ENCODE data around the gene SRGAP1.

The SRGAP1 gene

DNA sequence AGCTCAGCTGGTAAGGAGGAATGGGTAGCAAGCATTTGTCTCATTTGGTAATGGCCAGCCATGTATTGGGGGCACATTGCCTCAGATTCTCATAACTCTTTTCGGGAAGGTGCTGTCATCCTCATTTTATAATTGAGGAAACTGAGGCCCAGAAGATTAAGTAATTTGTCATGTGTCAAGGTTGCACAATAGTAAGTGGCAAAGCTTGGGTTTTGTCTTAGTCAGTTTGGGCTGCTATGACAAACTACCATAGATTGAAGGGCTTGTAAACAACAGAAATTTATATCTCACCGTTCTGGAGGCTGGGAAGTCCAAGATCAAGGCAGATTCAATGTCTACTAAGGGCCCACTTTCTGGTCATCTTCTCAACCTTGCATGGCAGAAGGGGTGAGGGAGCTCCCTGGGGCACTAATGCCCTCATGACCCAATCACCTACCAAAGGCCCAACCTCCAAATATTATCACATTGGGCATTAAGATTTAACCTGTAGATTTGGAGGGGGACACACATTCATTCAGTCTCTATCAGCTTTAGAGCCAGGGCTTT lies 99.6 kb downstream of the SRGAP1 start:
- CTCF ChIA-PET: interaction anchor here (1.5 to 2.3 kb wide), 2 partner anchors 10 to 15 kb away, joined by 4 to 7 read pairs; no protein-coding TSS in a partner anchor
- DNase-seq (ENCODE audit: extremely low spot score): no peak
- POLR2A ChIA-PET: no interaction called here
- TF ChIP-seq, protein P1, sequence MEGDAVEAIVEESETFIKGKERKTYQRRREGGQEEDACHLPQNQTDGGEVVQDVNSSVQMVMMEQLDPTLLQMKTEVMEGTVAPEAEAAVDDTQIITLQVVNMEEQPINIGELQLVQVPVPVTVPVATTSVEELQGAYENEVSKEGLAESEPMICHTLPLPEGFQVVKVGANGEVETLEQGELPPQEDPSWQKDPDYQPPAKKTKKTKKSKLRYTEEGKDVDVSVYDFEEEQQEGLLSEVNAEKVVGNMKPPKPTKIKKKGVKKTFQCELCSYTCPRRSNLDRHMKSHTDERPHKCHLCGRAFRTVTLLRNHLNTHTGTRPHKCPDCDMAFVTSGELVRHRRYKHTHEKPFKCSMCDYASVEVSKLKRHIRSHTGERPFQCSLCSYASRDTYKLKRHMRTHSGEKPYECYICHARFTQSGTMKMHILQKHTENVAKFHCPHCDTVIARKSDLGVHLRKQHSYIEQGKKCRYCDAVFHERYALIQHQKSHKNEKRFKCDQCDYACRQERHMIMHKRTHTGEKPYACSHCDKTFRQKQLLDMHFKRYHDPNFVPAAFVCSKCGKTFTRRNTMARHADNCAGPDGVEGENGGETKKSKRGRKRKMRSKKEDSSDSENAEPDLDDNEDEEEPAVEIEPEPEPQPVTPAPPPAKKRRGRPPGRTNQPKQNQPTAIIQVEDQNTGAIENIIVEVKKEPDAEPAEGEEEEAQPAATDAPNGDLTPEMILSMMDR (IDR thresholded peaks at IDR 0.05; ENCODE audit: control extremely low read depth, extremely low read depth, low read depth, missing control alignments): no peak

DNA sequence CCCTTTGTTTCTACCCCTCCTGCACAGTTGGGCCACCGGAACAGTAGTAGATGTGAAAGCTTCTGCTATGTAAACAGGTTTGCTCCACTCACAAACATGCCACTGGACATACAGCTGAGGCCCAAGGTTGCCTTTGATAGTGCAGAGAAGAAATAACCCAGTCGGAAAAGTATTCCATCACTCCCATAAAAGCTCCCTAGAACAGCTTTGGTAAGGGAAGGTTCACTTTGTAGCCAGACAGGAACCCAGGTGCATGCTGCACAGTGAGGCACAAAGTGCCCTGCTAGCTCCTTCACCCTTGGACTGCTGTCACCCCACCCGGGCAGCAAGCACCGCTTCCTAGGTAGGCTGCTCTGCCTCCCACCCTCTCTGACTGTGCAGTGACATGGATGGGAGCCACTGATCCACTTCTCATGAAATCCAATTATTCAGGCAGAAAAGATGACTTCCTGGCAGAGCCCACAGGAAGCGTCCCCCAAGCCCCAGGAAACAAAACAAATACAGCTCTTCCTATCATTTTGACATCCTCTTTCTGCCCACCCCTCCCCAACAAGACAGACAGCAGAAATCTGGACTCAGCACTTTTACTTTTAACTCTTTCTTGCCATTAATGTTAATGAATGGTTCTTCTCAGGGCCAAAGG lies 100.2 kb downstream of the SRGAP1 start:
- no peak for DNase-seq (ENCODE audit: extremely low spot score)
- POLR2A ChIA-PET: no interaction called here
- CTCF ChIA-PET: interaction anchor here (1.5 to 2.3 kb wide), 2 partner anchors 11 to 15 kb away, joined by 4 to 7 read pairs; no protein-coding TSS in a partner anchor
- TF ChIP-seq, protein P1 (IDR thresholded peaks at IDR 0.05; ENCODE audit: control extremely low read depth, extremely low read depth, low read depth, missing control alignments): no peak

DNA sequence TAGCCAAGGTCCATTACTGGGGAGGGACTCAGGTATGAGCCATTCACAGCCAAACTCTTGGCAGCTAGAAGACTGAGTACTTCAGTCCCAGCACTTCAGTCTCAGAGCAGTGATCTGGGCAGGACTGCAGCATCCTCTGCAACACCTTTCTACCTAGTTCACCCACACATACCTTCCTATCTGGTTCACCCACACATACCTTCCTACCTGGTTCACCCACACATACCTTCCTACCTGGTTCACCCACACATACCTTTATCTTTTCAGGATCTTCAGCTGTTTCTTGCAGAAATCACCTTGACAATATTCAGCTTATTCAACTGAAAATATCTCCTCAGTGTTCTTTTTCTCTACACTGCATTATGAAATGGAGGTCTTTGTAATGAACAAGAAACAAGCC lies 101.3 kb downstream of the SRGAP1 start:
- ChIA-PET CTCF (no interaction called here), POLR2A (no interaction called here)
- TF ChIP-seq, protein P1 (IDR thresholded peaks at IDR 0.05; ENCODE audit: control extremely low read depth, extremely low read depth, low read depth, missing control alignments): no peak
- no peak for DNase-seq (ENCODE audit: extremely low spot score)

DNA sequence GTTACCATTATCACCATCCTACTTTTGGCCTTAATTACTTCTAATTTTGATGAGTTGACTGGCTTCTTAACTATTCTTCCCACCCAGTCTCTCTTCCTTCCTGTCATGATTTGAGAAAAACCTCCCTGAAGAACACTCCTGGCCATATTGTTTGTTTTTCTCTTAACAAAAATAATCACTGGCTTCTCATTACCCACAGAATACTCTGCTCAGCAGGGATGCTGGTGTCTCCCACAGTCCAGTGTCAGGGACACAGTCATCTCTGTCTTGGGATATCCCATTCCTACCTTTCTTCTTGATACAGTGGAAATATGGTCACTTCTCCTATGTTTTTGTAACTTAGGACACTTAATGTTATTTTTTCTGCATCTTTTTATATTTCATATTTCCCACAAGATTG lies 103.7 kb downstream of the SRGAP1 start:
- ChIA-PET POLR2A (no interaction called here), CTCF (no interaction called here)

DNA sequence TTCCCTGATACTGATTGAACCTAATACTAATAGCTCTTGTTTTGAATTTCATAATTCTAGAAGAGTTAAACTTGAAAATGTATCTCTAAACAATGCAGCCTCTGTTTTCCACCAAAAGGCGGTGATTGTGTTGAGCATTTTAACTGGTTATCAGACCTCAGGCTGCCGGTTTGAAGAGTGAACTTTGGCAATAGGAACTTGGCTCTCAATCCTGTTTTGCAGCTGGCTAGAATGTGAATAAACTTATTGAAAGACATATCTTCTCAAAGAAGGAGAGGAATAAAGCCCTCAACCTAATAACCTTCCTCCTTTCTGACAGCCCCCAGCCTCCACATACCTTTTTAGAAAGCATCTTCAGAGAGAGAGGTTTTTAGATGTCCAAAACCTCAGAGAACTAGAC lies 105.4 kb downstream of the SRGAP1 start:
- DNase-seq (ENCODE audit: extremely low spot score): no peak
- TF ChIP-seq, protein P1 (IDR thresholded peaks at IDR 0.05; ENCODE audit: control extremely low read depth, extremely low read depth, low read depth, missing control alignments): no peak
- ChIA-PET POLR2A (no interaction called here), CTCF (interaction anchor here (1.2 to 2.0 kb wide), 3 partner anchors 14 to 16 kb away, joined by 3 to 5 read pairs (median 4); no protein-coding TSS in a partner anchor)

More for the DNA sequence above, 103.7 kb downstream of the SRGAP1 start:
- TF ChIP-seq, protein P1 (IDR thresholded peaks at IDR 0.05; ENCODE audit: control extremely low read depth, extremely low read depth, low read depth, missing control alignments): no peak
- DNase-seq (ENCODE audit: extremely low spot score): no peak

DNA sequence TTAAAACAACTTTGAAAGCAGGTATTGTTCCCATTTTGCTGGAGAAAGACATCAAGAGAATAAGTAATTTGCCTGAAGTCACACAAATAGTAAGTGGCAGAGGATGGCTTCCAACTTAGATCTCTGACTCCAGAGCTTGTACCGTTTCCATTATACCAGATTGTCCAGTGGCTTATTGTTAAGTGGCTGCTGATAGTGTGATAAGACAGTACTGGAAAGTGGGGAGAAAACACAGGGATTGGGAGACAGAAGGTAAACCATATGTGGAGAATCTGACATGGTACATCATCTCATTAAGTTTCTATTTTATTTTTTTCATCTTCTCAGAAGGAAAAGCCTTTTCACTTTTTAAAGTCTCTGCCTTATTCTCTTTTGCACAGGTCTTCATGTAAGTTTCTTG lies 108.5 kb downstream of the SRGAP1 start:
- CTCF ChIA-PET: no interaction called here
- POLR2A ChIA-PET: no interaction called here
- TF ChIP-seq, protein P1 (IDR thresholded peaks at IDR 0.05; ENCODE audit: control extremely low read depth, extremely low read depth, low read depth, missing control alignments): no peak
- DNase-seq (ENCODE audit: extremely low spot score): no peak

Data from GM10248 (cell line).